HG03521 (cell line): ENCODE results near the gene CKMT1B.
A peak's percentile ranks its signal among the peaks of the same experiment; 100 is the strongest.
"Not testable (repeated sequence)": the region's sequence is repeated elsewhere in the genome, so short reads cannot be mapped to it uniquely, and the experiment has no call there.

Experiments used
- ATAC-seq: cut with Tn5 transposase; IDR thresholded peaks from one replicate; pipeline ENCODE4 v1.9.1; 2021; ENCODE audit warnings: mild to moderate bottlenecking, moderate library complexity; ENCODE audit not compliant: unreplicated experiment

CKMT1B gene

GRCh38 chr15:43593328-43594190 lies at the start of gene CKMT1B:
TSS of gene CKMT1B (plus strand) at chr15:43594027. CDS start at chr15:43594219, 192 bp downstream.
- ATAC-seq, result not testable (repeated sequence)

- no peak for ATAC-seq
These were observed 49.6 kb upstream of the CKMT1B start for GRCh38 chr15:43544266-43544665.

GRCh38 chr15:43545426-43545825 lies 48.4 kb upstream of the CKMT1B start:
- ATAC-seq, result no peak

- no peak for ATAC-seq
These were observed 46.3 kb upstream of the CKMT1B start for GRCh38 chr15:43547539-43547938.

- ATAC-seq, result no peak
These were observed 43.1 kb upstream of the CKMT1B start for GRCh38 chr15:43550527-43551363.

- no peak for ATAC-seq
These were observed 41.6 kb upstream of the CKMT1B start for GRCh38 chr15:43552256-43552655.

- ATAC-seq, result no peak
These were observed 40.8 kb upstream of the CKMT1B start for GRCh38 chr15:43552986-43553385.

GRCh38 chr15:43562753-43563152 lies 31.1 kb upstream of the CKMT1B start:
- not testable (repeated sequence) for ATAC-seq

GRCh38 chr15:43563793-43564192 lies 30.0 kb upstream of the CKMT1B start:
- not testable (repeated sequence) for ATAC-seq

- not testable (repeated sequence) for ATAC-seq
These were observed 27.2 kb upstream of the CKMT1B start for GRCh38 chr15:43566615-43567014.

GRCh38 chr15:43574607-43575006 lies 19.2 kb upstream of the CKMT1B start:
- not testable (repeated sequence) for ATAC-seq

GRCh38 chr15:43589778-43590466 lies 3.9 kb upstream of the CKMT1B start, which contains the start of gene PPIP5K1:
TSS of gene PPIP5K1 (minus strand) at chr15:43590208. CDS start at chr15:43584504, 5,704 bp downstream.
- peak; percentile 97 for ATAC-seq

- not testable (repeated sequence) for ATAC-seq
These were observed 986 bp upstream of the CKMT1B start for GRCh38 chr15:43592841-43593240.

- not testable (repeated sequence) for ATAC-seq
These were observed 5.3 kb downstream of the CKMT1B start for GRCh38 chr15:43599131-43599530.

- not testable (repeated sequence) for ATAC-seq
These were observed 6.4 kb downstream of the CKMT1B start for GRCh38 chr15:43600200-43600599.

- ATAC-seq, result not testable (repeated sequence)
These were observed 8.4 kb downstream of the CKMT1B start for GRCh38 chr15:43602233-43602632.

- ATAC-seq, result not testable (repeated sequence)
These were observed 23.9 kb downstream of the CKMT1B start for GRCh38 chr15:43617750-43618149.

GRCh38 chr15:43618700-43619099 lies 24.9 kb downstream of the CKMT1B start, which contains the start of gene STRC:
TSS of gene STRC (minus strand) at chr15:43618800. CDS start at chr15:43618722, 78 bp downstream.
- ATAC-seq, result not testable (repeated sequence)

- ATAC-seq, result not testable (repeated sequence)
These were observed 28.4 kb downstream of the CKMT1B start for GRCh38 chr15:43622068-43622799.

- no peak for ATAC-seq
These were observed 31.3 kb downstream of the CKMT1B start for GRCh38 chr15:43625106-43625505.
